Measurements from ENCODE around the gene PARD3. TPM values are rescaled to one million over a fixed set of nuclear protein-coding genes. Genes with fewer than 3 reads are reported as not detected.
A peak's percentile ranks its signal among the peaks of the same experiment; 100 is the strongest.

The PARD3 gene
- total RNA-seq, 1 donor from 2014 or later = 37.2 TPM

- no peak for DNase-seq (ENCODE audit: extremely low spot score, unreplicated experiment)
Observed at GRCh38 chr10:34808801-34809745, 6.0 kb downstream of the PARD3 start.

GRCh38 chr10:34808336-34808735 lies 6.8 kb downstream of the PARD3 start:
- H3K4me3 Mint-ChIP-seq (ENCODE audit: unreplicated experiment) = no peak overlapping the region
- DNase-seq (ENCODE audit: extremely low spot score, unreplicated experiment) = no peak
- no peaks in the 10 kb centered on the region for H3K27me3 Mint-ChIP-seq (ENCODE audit: unreplicated experiment)
- no peak for TF ChIP-seq CTCF (IDR thresholded peaks at IDR 0.05)
- H3K9me3 Mint-ChIP-seq (ENCODE audit: unreplicated experiment) = no peaks in the 10 kb centered on the region
- H3K36me3 Mint-ChIP-seq (ENCODE audit: unreplicated experiment) = peaks cover 3% of the 10 kb centered on the region
- peak overlapping the region; percentile 80 for H3K27ac Mint-ChIP-seq (ENCODE audit: unreplicated experiment)
- peaks cover 38% of the 10 kb centered on the region for H3K4me1 Mint-ChIP-seq (ENCODE audit: unreplicated experiment)

More at GRCh38 chr10:34808801-34809745, 6.0 kb downstream of the PARD3 start:
- peak overlapping the region; percentile 71 for H3K4me3 Mint-ChIP-seq (ENCODE audit: unreplicated experiment)
- TF ChIP-seq CTCF (IDR thresholded peaks at IDR 0.05) = no peak
- H3K9me3 Mint-ChIP-seq (ENCODE audit: unreplicated experiment) = no peaks in the 10 kb centered on the region
- H3K36me3 Mint-ChIP-seq (ENCODE audit: unreplicated experiment) = peaks cover 3% of the 10 kb centered on the region
- H3K4me1 Mint-ChIP-seq (ENCODE audit: unreplicated experiment) = peaks cover 44% of the 10 kb centered on the region
- H3K27me3 Mint-ChIP-seq (ENCODE audit: unreplicated experiment) = no peaks in the 10 kb centered on the region
- H3K27ac Mint-ChIP-seq (ENCODE audit: unreplicated experiment) = peak overlapping the region; percentile 80

DNA sequence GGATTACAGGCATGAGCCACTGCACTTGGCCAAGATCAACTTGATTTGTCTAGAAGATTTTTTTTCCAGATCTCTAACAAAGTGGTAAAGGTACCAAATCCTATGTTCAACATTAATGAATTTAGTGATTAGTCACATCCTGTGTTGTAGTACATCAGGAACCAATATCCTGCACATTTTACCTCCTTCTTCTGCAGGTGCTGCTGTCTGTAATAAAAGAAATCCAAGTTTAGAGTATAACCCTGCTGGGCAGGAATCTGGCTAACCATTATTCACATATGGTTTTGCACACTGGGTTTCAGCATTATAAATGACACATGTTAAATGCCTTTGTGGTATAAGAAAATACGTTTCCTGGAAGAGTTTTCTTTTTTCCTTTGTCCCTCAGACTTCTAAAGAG lies 10.8 kb downstream of the PARD3 start:
- DNase-seq (ENCODE audit: extremely low spot score, unreplicated experiment) = no peak
- H3K27me3 Mint-ChIP-seq (ENCODE audit: unreplicated experiment) = no peaks in the 10 kb centered on the region
- no peak for TF ChIP-seq CTCF (IDR thresholded peaks at IDR 0.05)
- no peaks in the 10 kb centered on the region for H3K36me3 Mint-ChIP-seq (ENCODE audit: unreplicated experiment)
- H3K4me1 Mint-ChIP-seq (ENCODE audit: unreplicated experiment) = peaks cover 22% of the 10 kb centered on the region
- no peaks in the 10 kb centered on the region for H3K9me3 Mint-ChIP-seq (ENCODE audit: unreplicated experiment)
- H3K4me3 Mint-ChIP-seq (ENCODE audit: unreplicated experiment) = no peak overlapping the region
- H3K27ac Mint-ChIP-seq (ENCODE audit: unreplicated experiment) = no peak overlapping the region

GRCh38 chr10:34802692-34803091 lies 12.4 kb downstream of the PARD3 start:
- H3K4me3 Mint-ChIP-seq (ENCODE audit: unreplicated experiment) = no peak overlapping the region
- peaks cover 11% of the 10 kb centered on the region for H3K4me1 Mint-ChIP-seq (ENCODE audit: unreplicated experiment)
- no peaks in the 10 kb centered on the region for H3K27me3 Mint-ChIP-seq (ENCODE audit: unreplicated experiment)
- TF ChIP-seq CTCF (IDR thresholded peaks at IDR 0.05) = no peak
- no peak overlapping the region for H3K27ac Mint-ChIP-seq (ENCODE audit: unreplicated experiment)
- H3K9me3 Mint-ChIP-seq (ENCODE audit: unreplicated experiment) = no peaks in the 10 kb centered on the region
- DNase-seq (ENCODE audit: extremely low spot score, unreplicated experiment) = no peak
- H3K36me3 Mint-ChIP-seq (ENCODE audit: unreplicated experiment) = peaks cover 5% of the 10 kb centered on the region

DNA sequence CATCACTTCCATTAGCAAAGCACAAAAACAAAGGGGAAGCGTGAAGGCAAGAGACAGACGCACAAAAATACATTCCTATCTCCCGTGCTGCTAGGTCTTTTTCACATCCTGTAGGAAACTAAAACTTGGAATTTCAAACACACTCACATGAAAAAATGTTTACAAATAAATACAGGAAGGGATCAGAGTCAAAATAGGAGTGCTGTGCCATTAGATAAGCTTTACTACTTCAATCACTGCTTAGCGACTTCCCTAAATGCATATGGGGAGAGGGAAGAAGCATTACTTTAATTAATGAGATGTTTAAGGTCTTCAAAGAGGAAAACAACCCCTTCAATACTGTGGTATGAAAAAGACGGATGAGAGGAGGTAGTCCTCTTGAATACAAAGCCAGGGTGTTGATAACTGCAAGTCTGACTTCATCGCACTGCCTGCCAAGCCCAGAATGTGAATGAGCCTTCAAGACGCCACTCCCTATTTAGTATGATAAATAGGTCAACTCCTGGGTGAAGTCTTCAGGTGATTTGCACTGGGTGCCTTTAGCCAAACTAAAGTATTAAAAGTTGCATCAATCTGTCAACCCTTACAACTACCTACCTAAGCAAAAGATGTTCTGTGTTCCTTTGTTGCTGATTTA lies 13.9 kb downstream of the PARD3 start:
- Mint-ChIP-seq H3K27me3 (ENCODE audit: unreplicated experiment) (no peaks in the 10 kb centered on the region), H3K9me3 (ENCODE audit: unreplicated experiment) (no peaks in the 10 kb centered on the region), H3K4me3 (ENCODE audit: unreplicated experiment) (no peak overlapping the region), H3K36me3 (ENCODE audit: unreplicated experiment) (peaks cover 8% of the 10 kb centered on the region), H3K27ac (ENCODE audit: unreplicated experiment) (no peak overlapping the region), H3K4me1 (ENCODE audit: unreplicated experiment) (peaks cover 12% of the 10 kb centered on the region)
- no peak for DNase-seq (ENCODE audit: extremely low spot score, unreplicated experiment)
- no peak for TF ChIP-seq CTCF (IDR thresholded peaks at IDR 0.05)
